Measurements from ENCODE around the gene MAP7. TPM values are rescaled to one million over a fixed set of nuclear protein-coding genes. Genes with fewer than 3 reads are reported as not detected.

The MAP7 gene
- total RNA-seq, 5 donors from 2014 or later (not counting 1 experiment from before 2014, with no cell fraction given) = 0.33 to 0.73 (median 0.57) TPM

- H3K9me3 Mint-ChIP-seq = no peaks in the 10 kb centered on the region
- no peaks in the 10 kb centered on the region for H3K4me1 ChIP-seq (ENCODE audit: control insufficient read depth in 1 of 2, extremely low read depth in 1 of 2, insufficient read depth in 2 of 2, low read length in 2 of 2)
- DNase-seq = no peak
- H3K27me3 Mint-ChIP-seq = no peaks in the 10 kb centered on the region
- no peak for ATAC-seq (replicated peaks in 1 of 4)
- no peak overlapping the region for H3K4me3 Mint-ChIP-seq
- H3K4me1 Mint-ChIP-seq = peaks cover 0 to 3% (median 2%) of the 10 kb centered on the region in 3 donors
- H3K27ac ChIP-seq (ENCODE audit: low read length) = no peak overlapping the region
- CTCF ChIA-PET = interaction anchor here (0.6 to 1.1 kb wide), 3 partner anchors 45 to 81 kb away, joined by 3 to 5 read pairs (median 5); no protein-coding TSS in a partner anchor
- no peaks in the 10 kb centered on the region for H3K27me3 ChIP-seq (replicated peaks in 1 of 2; ENCODE audit: control insufficient read depth in 2 of 2, extremely low read depth in 1 of 2, insufficient read depth in 2 of 2, low read length in 1 of 2)
- no peaks in the 10 kb centered on the region for H3K36me3 Mint-ChIP-seq
- H3K27ac Mint-ChIP-seq = no peak overlapping the region
- H3K9me3 ChIP-seq = no peaks in the 10 kb centered on the region
- POLR2A ChIA-PET = no interaction called here
- H3K36me3 ChIP-seq (ENCODE audit: control insufficient read depth in 2 of 2, extremely low read depth in 1 of 2, insufficient read depth in 1 of 2, low read length in 1 of 2) = no peaks in the 10 kb centered on the region
- no peak overlapping the region for H3K4me3 ChIP-seq (ENCODE audit: control insufficient read depth in 1 of 2, extremely low read depth in 1 of 2, low read length in 1 of 2)
Observed at GRCh38 chr6:136319732-136320131, 230.5 kb downstream of the MAP7 start.

- Mint-ChIP-seq H3K4me1 (peaks cover 0 to 3% (median 2%) of the 10 kb centered on the region in 3 donors), H3K36me3 (no peaks in the 10 kb centered on the region), H3K4me3 (no peak overlapping the region), H3K27ac (no peak overlapping the region), H3K27me3 (peaks cover 0 to 3% of the 10 kb centered on the region in 2 donors), H3K9me3 (no peaks in the 10 kb centered on the region)
- DNase-seq (no peak), ATAC-seq (replicated peaks in 1 of 4) (no peak)
- Histone ChIP-seq H3K9me3 (no peaks in the 10 kb centered on the region), H3K27ac (ENCODE audit: low read length) (no peak overlapping the region), H3K4me3 (ENCODE audit: control insufficient read depth in 1 of 2, extremely low read depth in 1 of 2, low read length in 1 of 2) (no peak overlapping the region), H3K4me1 (ENCODE audit: control insufficient read depth in 1 of 2, extremely low read depth in 1 of 2, insufficient read depth in 2 of 2, low read length in 2 of 2) (no peaks in the 10 kb centered on the region), H3K36me3 (ENCODE audit: control insufficient read depth in 2 of 2, extremely low read depth in 1 of 2, insufficient read depth in 1 of 2, low read length in 1 of 2) (no peaks in the 10 kb centered on the region), H3K27me3 (replicated peaks in 1 of 2; ENCODE audit: control insufficient read depth in 2 of 2, extremely low read depth in 1 of 2, insufficient read depth in 2 of 2, low read length in 1 of 2) (no peaks in the 10 kb centered on the region)
- WGBS (ENCODE audit: insufficient coverage) = 59% methylated on average over 4 of the region's 4 CpGs
- CTCF ChIA-PET = interaction anchor here (0.9 to 2.0 kb wide), 4 partner anchors 17 to 783 kb away, joined by 3 to 7 read pairs (median 5); partner anchors contain the start of gene MTFR2 (in 1 of the 2)
- POLR2A ChIA-PET = interaction anchor here in 1 of 2 donors (0.7 to 2.4 kb wide), 2 partner anchors 29 to 866 kb away, joined by 3 to 22 read pairs; partner anchors contain the start of gene BCLAF1
Observed at GRCh38 chr6:136318676-136319075, 231.5 kb downstream of the MAP7 start.

- no peak overlapping the region for H3K27ac ChIP-seq (ENCODE audit: low read length)
- H3K27ac Mint-ChIP-seq = no peak overlapping the region
- DNase-seq (no peak), ATAC-seq (replicated peaks in 1 of 4) (no peak)
- ChIA-PET CTCF (interaction anchor here (0.6 to 2.0 kb wide), 13 partner anchors 9 to 812 kb away, joined by 3 to 8 read pairs (median 4); partner anchors contain the start of genes BCLAF1 (in 1 of the 2) and MTFR2 (in 1 of the 2)), POLR2A (interaction anchor here (0.7 to 2.4 kb wide), 2 partner anchors 29 to 30 kb away, joined by 3 to 22 read pairs; partner anchors contain the start of gene BCLAF1 (in 1 of the 2))
- no peak overlapping the region for H3K4me3 Mint-ChIP-seq
- no peak overlapping the region for H3K4me3 ChIP-seq (ENCODE audit: control insufficient read depth in 1 of 2, extremely low read depth in 1 of 2, low read length in 1 of 2)
- H3K9me3 Mint-ChIP-seq = no peaks in the 10 kb centered on the region
- no peaks in the 10 kb centered on the region for H3K27me3 ChIP-seq (replicated peaks in 1 of 2; ENCODE audit: control insufficient read depth in 2 of 2, extremely low read depth in 1 of 2, insufficient read depth in 2 of 2, low read length in 1 of 2)
- H3K4me1 Mint-ChIP-seq = peaks cover 0 to 3% (median 2%) of the 10 kb centered on the region in 3 donors
- no peaks in the 10 kb centered on the region for H3K9me3 ChIP-seq
- H3K36me3 ChIP-seq (ENCODE audit: control insufficient read depth in 2 of 2, extremely low read depth in 1 of 2, insufficient read depth in 1 of 2, low read length in 1 of 2) = no peaks in the 10 kb centered on the region
- no peaks in the 10 kb centered on the region for H3K36me3 Mint-ChIP-seq
- peaks cover 4 to 5% of the 10 kb centered on the region in 2 donors for H3K27me3 Mint-ChIP-seq
- H3K4me1 ChIP-seq (ENCODE audit: control insufficient read depth in 1 of 2, extremely low read depth in 1 of 2, insufficient read depth in 2 of 2, low read length in 2 of 2) = no peaks in the 10 kb centered on the region
- 54% methylated on average over 4 of the region's 6 CpGs for WGBS (ENCODE audit: insufficient coverage)
Observed at GRCh38 chr6:136317971-136318370, 232.3 kb downstream of the MAP7 start.

- Histone ChIP-seq H3K36me3 (ENCODE audit: control insufficient read depth in 2 of 2, extremely low read depth in 1 of 2, insufficient read depth in 1 of 2, low read length in 1 of 2) (no peaks in the 10 kb centered on the region), H3K27me3 (replicated peaks in 1 of 2; ENCODE audit: control insufficient read depth in 2 of 2, extremely low read depth in 1 of 2, insufficient read depth in 2 of 2, low read length in 1 of 2) (no peaks in the 10 kb centered on the region), H3K9me3 (no peaks in the 10 kb centered on the region), H3K4me1 (ENCODE audit: control insufficient read depth in 1 of 2, extremely low read depth in 1 of 2, insufficient read depth in 2 of 2, low read length in 2 of 2) (no peaks in the 10 kb centered on the region), H3K27ac (ENCODE audit: low read length) (no peak overlapping the region), H3K4me3 (ENCODE audit: control insufficient read depth in 1 of 2, extremely low read depth in 1 of 2, low read length in 1 of 2) (no peak overlapping the region)
- H3K9me3 Mint-ChIP-seq = no peaks in the 10 kb centered on the region
- H3K4me3 Mint-ChIP-seq = no peak overlapping the region
- peaks cover 4 to 5% of the 10 kb centered on the region in 2 donors for H3K27me3 Mint-ChIP-seq
- DNase-seq (peak; percentile 25 to 86 (median 59)), ATAC-seq (replicated peaks in 1 of 4) (peak; percentile 67 to 91 (median 84))
- H3K27ac Mint-ChIP-seq = no peak overlapping the region
- WGBS (ENCODE audit: insufficient coverage) = 15% methylated on average over 2 of the region's 5 CpGs
- ChIA-PET CTCF (interaction anchor here (0.6 to 2.0 kb wide), 12 partner anchors 8 to 811 kb away, joined by 3 to 8 read pairs (median 4); partner anchors contain the start of genes BCLAF1 (in 1 of the 2) and MTFR2 (in 1 of the 2)), POLR2A (interaction anchor here (0.6 to 2.4 kb wide), 3 partner anchors 28 to 35 kb away, joined by 3 to 22 read pairs (median 3); partner anchors contain the start of gene BCLAF1 (in 1 of the 2))
- H3K4me1 Mint-ChIP-seq = peaks cover 0 to 3% (median 2%) of the 10 kb centered on the region in 3 donors
- no peaks in the 10 kb centered on the region for H3K36me3 Mint-ChIP-seq
Observed at GRCh38 chr6:136317021-136317694, 233.1 kb downstream of the MAP7 start.

- DNase-seq (no peak), ATAC-seq (replicated peaks in 1 of 4) (no peak)
- H3K4me3 Mint-ChIP-seq = no peak overlapping the region
- Histone ChIP-seq H3K36me3 (ENCODE audit: control insufficient read depth in 2 of 2, extremely low read depth in 1 of 2, insufficient read depth in 1 of 2, low read length in 1 of 2) (no peaks in the 10 kb centered on the region), H3K4me3 (ENCODE audit: control insufficient read depth in 1 of 2, extremely low read depth in 1 of 2, low read length in 1 of 2) (no peak overlapping the region), H3K27ac (ENCODE audit: low read length) (no peak overlapping the region), H3K4me1 (ENCODE audit: control insufficient read depth in 1 of 2, extremely low read depth in 1 of 2, insufficient read depth in 2 of 2, low read length in 2 of 2) (no peaks in the 10 kb centered on the region), H3K9me3 (no peaks in the 10 kb centered on the region), H3K27me3 (replicated peaks in 1 of 2; ENCODE audit: control insufficient read depth in 2 of 2, extremely low read depth in 1 of 2, insufficient read depth in 2 of 2, low read length in 1 of 2) (no peaks in the 10 kb centered on the region)
- no peaks in the 10 kb centered on the region for H3K9me3 Mint-ChIP-seq
- H3K27ac Mint-ChIP-seq = no peak overlapping the region
- H3K4me1 Mint-ChIP-seq = peaks cover 0 to 3% (median 2%) of the 10 kb centered on the region in 3 donors
- H3K27me3 Mint-ChIP-seq = peaks cover 4 to 7% of the 10 kb centered on the region in 2 donors
- ChIA-PET CTCF (interaction anchor here (0.7 to 1.1 kb wide), 5 partner anchors 24 to 397 kb away, joined by 3 to 5 read pairs (median 4); partner anchors contain the start of gene MTFR2 (in 1 of the 2)), POLR2A (interaction anchor here in 1 of 2 donors (0.7 kb wide), 2 partner anchors 26 to 190 kb away, joined by 4 read pairs; partner anchors contain the start of gene BCLAF1)
- no peaks in the 10 kb centered on the region for H3K36me3 Mint-ChIP-seq
- WGBS (ENCODE audit: insufficient coverage) = 80% methylated on average over 1 of the region's 4 CpGs
Observed at GRCh38 chr6:136315594-136315993, 234.6 kb downstream of the MAP7 start.

- Mint-ChIP-seq H3K9me3 (no peaks in the 10 kb centered on the region), H3K4me3 (no peak overlapping the region), H3K27ac (no peak overlapping the region), H3K4me1 (peaks cover 0 to 3% (median 2%) of the 10 kb centered on the region in 3 donors), H3K36me3 (no peaks in the 10 kb centered on the region), H3K27me3 (peaks cover 4 to 7% of the 10 kb centered on the region in 2 donors)
- Histone ChIP-seq H3K4me3 (ENCODE audit: control insufficient read depth in 1 of 2, extremely low read depth in 1 of 2, low read length in 1 of 2) (no peak overlapping the region), H3K9me3 (no peaks in the 10 kb centered on the region), H3K27ac (ENCODE audit: low read length) (no peak overlapping the region), H3K4me1 (ENCODE audit: control insufficient read depth in 1 of 2, extremely low read depth in 1 of 2, insufficient read depth in 2 of 2, low read length in 2 of 2) (no peaks in the 10 kb centered on the region), H3K36me3 (ENCODE audit: control insufficient read depth in 2 of 2, extremely low read depth in 1 of 2, insufficient read depth in 1 of 2, low read length in 1 of 2) (no peaks in the 10 kb centered on the region), H3K27me3 (replicated peaks in 1 of 2; ENCODE audit: control insufficient read depth in 2 of 2, extremely low read depth in 1 of 2, insufficient read depth in 2 of 2, low read length in 1 of 2) (no peaks in the 10 kb centered on the region)
- no CpG with 5 or more reads among the region's 3 CpGs for WGBS (ENCODE audit: insufficient coverage)
- DNase-seq (no peak), ATAC-seq (replicated peaks in 1 of 4) (no peak)
- POLR2A ChIA-PET = interaction anchor here in 1 of 2 donors (0.6 kb wide), 1 partner anchor 26 kb away, joined by 3 read pairs; no protein-coding TSS in a partner anchor
- CTCF ChIA-PET = no interaction called here
Observed at GRCh38 chr6:136312975-136313374, 237.2 kb downstream of the MAP7 start.

Measured in T-cell (primary cell).